HG02981 (cell line): ENCODE data around the gene GRID1.

Experiments used
- ATAC-seq: cut with Tn5 transposase; IDR thresholded peaks from one replicate; pipeline ENCODE4 v1.9.1; 2021; ENCODE audit warnings: mild to moderate bottlenecking, moderate library complexity; ENCODE audit not compliant: unreplicated experiment

GRID1 gene

DNA sequence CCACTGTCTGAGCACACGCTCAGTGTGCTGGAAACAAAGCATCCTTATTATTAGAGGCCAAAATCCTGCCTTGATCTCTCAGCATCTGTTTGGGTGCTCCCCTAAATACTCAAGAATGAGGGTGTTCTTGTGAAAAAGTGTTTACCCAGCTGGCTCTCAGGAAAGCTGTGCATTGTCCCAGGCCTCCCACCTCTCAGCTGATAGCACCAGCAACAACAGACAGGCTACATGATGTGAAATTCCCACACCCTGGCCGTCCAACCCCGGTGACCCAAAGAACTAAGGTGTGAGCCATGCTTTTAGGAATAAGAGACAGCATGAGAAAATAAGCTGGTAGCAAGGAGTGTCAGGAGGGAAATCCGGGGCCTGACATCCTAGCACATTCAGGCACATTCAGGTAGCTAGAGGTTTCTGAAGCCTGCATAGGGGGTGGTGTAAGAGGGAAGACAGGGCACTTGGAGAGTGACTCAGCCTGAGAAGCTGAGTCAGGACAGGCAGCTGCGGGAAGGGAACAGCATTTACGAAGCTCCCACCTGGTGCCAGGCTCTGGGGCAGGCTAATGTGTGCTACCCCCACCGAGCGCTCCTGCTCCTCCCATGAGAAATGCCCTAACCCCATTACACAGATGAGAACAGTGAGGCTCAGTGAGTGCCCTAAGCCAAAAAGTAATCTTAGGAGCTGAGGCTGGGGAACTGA lies 205.6 kb downstream of the GRID1 start:
- ATAC-seq: no peak

GRCh38 chr10:86159797-86160196 lies 206.8 kb downstream of the GRID1 start:
- ATAC-seq: no peak

DNA sequence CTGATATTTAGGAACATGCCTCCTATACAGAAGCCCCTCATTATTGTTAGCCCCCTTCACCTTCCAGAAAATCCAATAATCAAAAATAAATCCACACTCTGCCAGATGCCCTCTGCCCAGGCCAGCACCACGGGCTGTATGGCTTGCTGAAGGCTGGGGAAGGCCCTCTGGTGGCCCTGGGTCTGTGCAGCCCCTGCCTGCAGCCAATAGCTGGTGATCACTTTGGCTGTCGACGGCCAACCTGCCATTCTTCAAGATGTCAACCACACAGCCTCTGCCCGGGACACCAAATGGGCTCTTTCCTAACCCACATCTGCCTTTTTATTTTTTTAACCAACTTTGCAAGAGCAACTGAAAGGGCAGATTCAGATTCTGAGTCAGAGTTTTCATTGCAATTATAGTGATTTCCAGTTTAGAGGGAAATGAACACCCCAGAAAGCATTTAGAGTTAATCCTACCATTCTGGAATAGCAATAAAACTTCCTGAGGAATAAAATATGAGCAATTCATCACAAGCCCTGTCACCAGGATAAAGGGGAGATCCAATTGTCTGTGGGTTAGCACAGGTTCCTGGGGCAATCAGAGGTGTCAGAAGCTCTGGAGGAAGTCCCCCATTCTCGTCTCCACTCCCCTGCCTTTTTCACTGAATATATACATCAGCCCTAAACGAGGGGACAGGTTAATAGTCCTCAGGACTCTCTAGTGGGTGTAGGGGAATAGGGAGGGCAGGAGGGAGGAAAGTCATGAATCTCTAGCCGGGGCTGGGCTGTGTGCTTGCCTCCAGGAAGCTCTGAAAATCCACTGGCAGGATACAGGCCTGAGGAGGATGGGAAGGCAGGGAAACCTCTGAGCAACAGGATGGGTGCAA lies 211.3 kb downstream of the GRID1 start:
- no peak for ATAC-seq

DNA sequence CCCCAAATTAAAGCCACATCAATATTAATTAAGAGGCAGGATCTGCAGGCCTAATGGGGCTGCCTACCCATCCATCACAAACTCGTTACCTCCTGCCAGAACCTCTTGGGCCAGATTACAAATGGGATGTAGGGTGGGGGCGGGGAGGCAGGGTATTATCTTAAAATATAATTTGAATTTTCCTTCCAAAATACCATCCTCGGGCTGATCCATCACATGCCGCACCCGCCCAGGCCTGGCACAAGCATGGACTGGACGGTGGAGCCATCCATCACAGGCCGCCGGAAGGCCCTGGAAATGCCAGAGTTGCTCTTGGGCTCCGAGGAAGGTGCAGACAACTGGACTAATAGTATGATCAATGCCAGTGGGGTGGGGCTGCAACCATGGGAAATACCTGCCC lies 212.8 kb downstream of the GRID1 start:
- no peak for ATAC-seq

DNA sequence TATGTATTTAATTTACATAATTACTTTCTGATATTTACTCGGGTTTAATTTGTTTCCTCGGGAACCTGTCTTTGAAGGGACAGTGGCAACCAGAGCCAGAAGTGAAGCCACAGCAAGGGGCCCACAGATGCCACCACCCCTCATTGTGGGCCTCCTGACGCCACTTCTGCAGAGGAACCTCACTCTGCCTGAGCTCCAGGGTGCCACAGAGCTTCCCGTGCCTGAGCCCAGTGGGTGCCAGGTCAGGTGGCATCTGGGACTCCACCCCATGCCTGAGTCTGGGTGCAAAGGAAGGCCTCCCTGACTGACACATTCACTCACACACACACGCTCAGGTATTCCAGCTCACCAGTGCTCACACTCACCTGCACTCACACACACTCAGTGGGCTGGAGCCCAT lies 213.7 kb downstream of the GRID1 start:
- no peak for ATAC-seq

DNA sequence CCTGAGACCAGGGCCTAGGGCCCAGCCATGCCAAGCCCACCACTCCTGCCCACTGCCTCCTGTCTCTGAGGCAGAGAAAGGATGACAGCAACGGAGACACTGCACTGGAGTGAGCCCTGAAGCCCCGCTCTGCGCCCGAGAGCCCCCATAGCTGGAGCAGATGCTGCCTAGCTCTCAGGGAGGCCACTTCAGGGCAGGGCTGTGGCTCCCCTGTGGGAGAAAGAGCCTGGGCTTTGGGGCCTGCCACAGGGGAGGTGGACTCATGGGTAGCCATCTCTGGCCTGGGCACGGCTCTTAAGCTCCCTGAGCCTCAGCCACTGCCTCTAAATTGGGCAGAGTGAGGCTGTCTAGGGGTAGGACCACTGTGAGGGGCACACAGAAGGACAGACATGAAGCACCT lies 214.2 kb downstream of the GRID1 start:
- ATAC-seq: no peak

DNA sequence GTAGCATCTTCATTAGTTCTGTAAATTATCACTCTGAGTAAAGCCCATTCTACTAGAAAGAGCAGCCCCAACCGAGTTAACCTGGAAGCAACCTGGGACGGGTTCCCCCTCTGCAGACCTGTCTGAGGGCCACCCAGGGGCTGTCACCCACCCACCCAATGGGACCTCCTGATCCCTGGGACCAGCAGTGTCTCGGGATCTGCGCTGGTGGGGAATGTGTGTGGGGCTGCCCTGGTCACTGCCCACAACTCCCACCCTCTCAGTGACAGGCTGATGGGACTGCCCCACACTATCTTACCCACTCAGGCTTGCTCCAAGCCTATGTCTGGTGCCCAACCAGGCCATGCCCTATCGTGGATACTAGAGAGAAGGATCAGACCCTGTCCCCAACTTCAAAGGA lies 215.0 kb downstream of the GRID1 start:
- no peak for ATAC-seq

DNA sequence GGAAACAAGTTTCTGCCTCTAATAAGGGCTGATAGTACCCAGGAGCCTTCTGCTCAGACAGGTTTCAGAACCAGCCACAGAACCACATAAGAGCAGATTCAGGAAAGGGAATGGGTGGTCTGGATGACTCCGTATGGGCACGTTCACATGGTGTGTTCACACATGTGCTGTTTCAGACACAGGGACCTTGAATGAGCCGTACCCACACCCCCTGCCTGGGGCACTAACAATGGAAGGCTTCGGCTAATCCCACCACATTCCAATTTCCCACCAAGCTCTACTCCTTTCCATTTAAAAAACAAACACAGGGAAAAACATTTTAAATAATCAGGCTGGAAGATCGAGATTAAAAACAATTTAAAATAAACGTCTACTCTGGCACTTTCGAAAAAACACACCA lies 217.3 kb downstream of the GRID1 start:
- no peak for ATAC-seq

DNA sequence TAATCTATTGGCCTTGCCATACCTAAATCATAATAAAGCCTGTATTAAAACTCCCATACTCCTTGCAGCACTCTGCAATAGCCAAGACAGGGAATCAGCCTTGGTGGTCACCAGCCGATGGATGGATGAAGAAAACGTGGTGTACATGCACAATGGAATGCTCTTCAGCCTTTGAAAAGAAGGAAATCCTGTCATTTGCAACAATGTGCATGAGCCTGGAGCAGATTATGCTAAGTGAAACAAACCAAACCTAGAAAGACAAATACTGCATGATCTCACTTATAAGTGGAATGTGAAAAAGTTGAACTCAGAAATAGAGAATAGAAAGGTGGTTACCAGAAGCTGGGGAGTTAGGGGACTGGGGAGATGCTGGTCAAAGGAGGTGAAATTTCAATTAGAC lies 218.5 kb downstream of the GRID1 start:
- ATAC-seq: no peak

DNA sequence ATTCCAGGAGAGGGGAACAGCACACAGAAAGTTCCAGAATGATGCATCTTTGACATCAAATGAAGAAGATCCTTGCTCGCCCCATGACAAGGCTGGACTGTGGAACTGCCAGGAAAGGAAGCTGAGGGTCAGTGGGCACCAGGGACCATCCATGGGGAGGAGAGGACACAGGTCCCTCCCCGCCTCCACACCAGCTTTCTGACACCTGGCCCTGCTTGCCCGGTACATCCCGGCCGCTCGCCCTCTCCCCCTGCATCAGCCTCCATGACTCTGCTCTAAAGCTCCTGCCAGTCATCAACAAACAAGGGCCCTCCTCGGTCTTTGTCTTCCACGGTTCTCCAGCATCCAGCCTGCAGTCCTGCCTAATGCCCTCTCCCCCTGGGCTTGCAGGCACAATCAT lies 222.3 kb downstream of the GRID1 start:
- no peak for ATAC-seq

DNA sequence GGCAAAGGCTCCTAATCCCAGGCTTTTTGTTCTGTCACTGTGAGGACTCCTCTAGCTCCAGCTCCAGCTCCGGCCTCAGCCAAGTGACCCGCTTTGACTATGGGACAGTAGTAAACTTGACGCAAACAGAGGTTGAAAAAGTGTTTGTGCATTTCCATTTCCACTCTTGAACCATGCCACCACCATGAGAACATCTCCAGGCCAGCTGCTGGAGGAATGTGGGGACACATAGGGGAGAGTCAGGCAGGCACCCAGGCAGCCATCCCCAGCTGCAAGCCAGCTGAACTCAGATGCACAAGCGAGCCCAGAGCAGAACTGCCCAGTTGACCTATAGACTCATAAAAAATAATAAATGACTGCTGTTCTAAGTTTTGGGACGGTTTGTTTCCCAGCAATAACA lies 224.7 kb downstream of the GRID1 start:
- ATAC-seq: no peak

- no peak for ATAC-seq
Measured at GRCh38 chr10:86139066-86139657, 227.4 kb downstream of the GRID1 start.

GRCh38 chr10:86138551-86139065 lies 228.0 kb downstream of the GRID1 start:
- no peak for ATAC-seq

- ATAC-seq: no peak
Measured at GRCh38 chr10:86137561-86137960, 229.0 kb downstream of the GRID1 start.

GRCh38 chr10:86136934-86137333 lies 229.7 kb downstream of the GRID1 start:
- ATAC-seq: no peak

DNA sequence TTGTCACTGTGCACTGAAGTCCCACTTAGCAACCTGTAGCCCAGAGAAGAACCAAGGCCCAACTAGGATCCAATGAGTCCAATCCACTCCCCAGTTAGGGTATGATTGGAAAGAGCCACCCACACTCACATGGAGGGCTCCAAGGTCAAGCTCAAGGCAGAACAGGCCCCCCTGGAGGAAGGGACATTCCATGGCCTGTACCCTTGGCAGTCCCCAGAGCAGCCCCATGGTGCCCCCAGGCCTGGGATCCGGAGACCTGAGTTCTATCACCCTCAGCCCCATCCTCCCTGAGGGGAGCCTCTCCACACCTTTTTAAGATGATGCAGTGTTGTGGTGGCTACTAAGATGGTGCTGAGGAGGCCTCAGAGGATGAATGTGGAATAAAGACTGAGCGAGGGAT lies 231.4 kb downstream of the GRID1 start:
- no peak for ATAC-seq

GRCh38 chr10:86130737-86131475 lies 235.7 kb downstream of the GRID1 start:
- ATAC-seq: no peak

DNA sequence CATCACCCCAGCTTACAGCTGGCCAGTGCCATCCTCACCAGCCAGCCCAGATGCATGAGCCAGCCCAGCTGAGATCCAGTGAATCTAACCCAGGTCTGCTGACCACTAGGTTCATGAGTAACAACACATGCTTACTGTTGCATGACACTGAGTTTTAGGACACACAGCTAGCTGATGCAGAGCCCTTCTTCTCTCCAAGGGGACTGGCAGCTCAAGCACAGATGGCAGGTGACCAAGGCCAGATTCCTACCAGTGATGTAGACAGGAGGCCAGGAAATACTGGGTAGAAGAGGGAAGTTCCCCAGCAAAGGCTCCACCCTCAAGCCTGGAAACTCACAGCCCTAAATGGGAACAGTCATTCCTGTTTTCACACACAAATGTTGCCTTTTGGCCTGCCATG lies 236.6 kb downstream of the GRID1 start:
- no peak for ATAC-seq

- no peak for ATAC-seq
Measured at GRCh38 chr10:86128360-86128759, 238.2 kb downstream of the GRID1 start.

DNA sequence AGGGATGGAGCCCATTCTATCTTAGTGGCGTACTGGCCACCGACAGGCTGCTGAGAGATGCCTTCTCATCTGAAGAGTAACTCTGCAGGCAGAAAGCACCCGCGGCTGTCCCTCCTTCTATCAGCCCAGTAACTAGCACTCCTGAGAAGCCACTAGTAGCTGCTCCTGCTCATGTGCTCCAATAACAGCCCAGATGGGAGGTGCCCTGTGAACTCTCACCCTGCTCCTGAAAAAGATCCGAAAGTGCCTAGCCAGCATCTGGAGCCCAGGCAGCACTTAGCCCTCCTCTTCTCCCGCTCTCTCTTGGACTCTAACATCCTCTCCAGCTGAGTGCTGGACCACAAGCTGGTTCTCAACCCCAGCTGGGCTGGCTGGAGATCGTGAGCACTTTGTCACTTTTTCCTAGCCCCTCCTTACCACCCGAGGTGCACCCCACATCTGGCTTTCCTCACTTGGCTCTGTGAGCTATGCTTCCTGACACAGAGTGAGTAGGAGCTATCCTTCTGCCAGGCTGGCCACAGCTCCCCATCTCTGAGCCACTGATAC lies 239.2 kb downstream of the GRID1 start:
- no peak for ATAC-seq

GRCh38 chr10:86124734-86125133 lies 241.9 kb downstream of the GRID1 start:
- no peak for ATAC-seq
